MM.1S (cell line): Measurements from ENCODE around the gene SEMA4B.

ENCODE experiments used
- DNase-seq: peaks from one replicate; pipeline ENCODE4 v3.0.0-alpha.2; 2015
- H2AFZ ChIP-seq: fragments of 300-600 bp; sonication (generic); 2 replicates; pipeline ENCODE4 v1.6.0; 2016; ENCODE audit warnings: antibody characterized with exemption, low read length
- H3F3A ChIP-seq: fragments of 300-600 bp; sonication (generic); 2 replicates; pipeline ENCODE4 v1.6.1; 2016; ENCODE audit warnings: mild to moderate bottlenecking, antibody characterized with exemption, low read length, moderate library complexity, mixed read lengths; ENCODE audit not compliant: insufficient read depth
- H3K27ac ChIP-seq: fragments of 300-600 bp; sonication (generic); 2 replicates; pipeline ENCODE4 v1.5.1; 2016; ENCODE audit warnings: mild to moderate bottlenecking, low read length
- H3K27me3 ChIP-seq: fragments of 300-600 bp; sonication (generic); replicated peaks from 2 replicates; pipeline ENCODE4 v1.6.0; 2016; ENCODE audit warnings: low read length; ENCODE audit not compliant: insufficient read depth
- H3K36me3 ChIP-seq: fragments of 300-600 bp; sonication (generic); replicated peaks from 2 replicates; pipeline ENCODE4 v1.6.1; 2016; ENCODE audit warnings: mild to moderate bottlenecking, low read length, mixed read lengths; ENCODE audit not compliant: insufficient read depth
- H3K4me1 ChIP-seq: fragments of 300-600 bp; sonication (generic); 2 replicates; pipeline ENCODE4 v1.6.1; 2016; ENCODE audit warnings: low read length, mixed read lengths
- H3K4me2 ChIP-seq: fragments of 300-600 bp; sonication (generic); 2 replicates; pipeline ENCODE4 v1.6.0; 2016; ENCODE audit warnings: low read depth, low read length
- H3K4me3 ChIP-seq: fragments of 300-600 bp; sonication (generic); 2 replicates; pipeline ENCODE4 v1.5.1; 2016; ENCODE audit warnings: low read length, mixed read lengths
- H3K79me2 ChIP-seq: fragments of 300-600 bp; sonication (generic); 2 replicates; pipeline ENCODE4 v1.6.1; 2016; ENCODE audit warnings: mixed run types, low read length, mixed read lengths
- H3K9ac ChIP-seq: fragments of 300-600 bp; sonication (generic); 2 replicates; pipeline ENCODE4 v1.6.1; 2016; ENCODE audit warnings: low read length, mixed read lengths
- H3K9me2 ChIP-seq: fragments of 300-600 bp; sonication (generic); replicated peaks from 2 replicates; pipeline ENCODE4 v1.6.1; 2016; ENCODE audit warnings: mild to moderate bottlenecking, low read length, mixed read lengths; ENCODE audit not compliant: insufficient read depth
- H3K9me3 ChIP-seq: fragments of 300-600 bp; sonication (generic); replicated peaks from 2 replicates; pipeline ENCODE4 v1.6.1; 2016; ENCODE audit warnings: mild to moderate bottlenecking, low read length, mixed read lengths; ENCODE audit not compliant: insufficient read depth
- H4K20me1 ChIP-seq: fragments of 300-600 bp; sonication (generic); 2 replicates; pipeline ENCODE4 v1.6.1; 2016; ENCODE audit warnings: mild to moderate bottlenecking, low read length, moderate library complexity, mixed read lengths; ENCODE audit not compliant: insufficient read depth
- CTCF ChIP-seq: fragments of 300-600 bp; sonication (generic); IDR thresholded peaks from 2 replicates; pipeline ENCODE4 v1.5.1; 2016; ENCODE audit warnings: antibody characterized with exemption, low read length, mixed read lengths
- EZH2 ChIP-seq: fragments of 300-600 bp; sonication (generic); optimal IDR thresholded peaks from 2 replicates; pipeline ENCODE3; 2017; ENCODE audit warnings: low read depth, mild to moderate bottlenecking, antibody characterized with exemption, low read length, mixed read lengths
- EZH2phosphoT487 ChIP-seq: fragments of 300-600 bp; sonication (generic); IDR thresholded peaks from 2 replicates; pipeline ENCODE4 v1.6.1; 2018; ENCODE audit warnings: antibody characterized with exemption, low read length

Gene SEMA4B

GRCh38 chr15:90211440-90212143, 10.5 kb downstream of the SEMA4B start:
- no peak for DNase-seq
- 0 out of 2 replicates have a peak, but pooled peaks cover 2% of the 10 kb centered on the region for H3K36me3 ChIP-seq
- no peak overlapping the region for H2AFZ ChIP-seq
- no peak overlapping the region for H3K9ac ChIP-seq
- TF ChIP-seq EZH2phosphoT487: no peak
- TF ChIP-seq EZH2: no peak
- no peak for TF ChIP-seq CTCF
- H3K27me3 ChIP-seq: no peaks in the 10 kb centered on the region
- H3F3A ChIP-seq: no peaks in the 10 kb centered on the region
- peaks cover 70% of the 10 kb centered on the region for H3K79me2 ChIP-seq
- 0 out of 2 replicates have a peak, but pooled peaks cover under 1% of the 10 kb centered on the region for H4K20me1 ChIP-seq
- H3K9me3 ChIP-seq: no peaks in the 10 kb centered on the region
- H3K4me3 ChIP-seq: no peak overlapping the region
- no peak overlapping the region for H3K4me2 ChIP-seq
- no peak overlapping the region for H3K27ac ChIP-seq
- H3K9me2 ChIP-seq: no peaks in the 10 kb centered on the region
- H3K4me1 ChIP-seq: no peaks in the 10 kb centered on the region

GRCh38 chr15:90212221-90213098, 11.3 kb downstream of the SEMA4B start:
- no peaks in the 10 kb centered on the region for H3K36me3 ChIP-seq
- H3K27ac ChIP-seq: no peak overlapping the region
- H3K27me3 ChIP-seq: no peaks in the 10 kb centered on the region
- H3F3A ChIP-seq: no peaks in the 10 kb centered on the region
- H3K4me2 ChIP-seq: no peak overlapping the region
- H2AFZ ChIP-seq: no peak overlapping the region
- H4K20me1 ChIP-seq: no peaks in the 10 kb centered on the region
- H3K4me3 ChIP-seq: no peak overlapping the region
- no peak for TF ChIP-seq EZH2
- no peak for TF ChIP-seq EZH2phosphoT487
- TF ChIP-seq CTCF: no peak
- H3K9me2 ChIP-seq: no peaks in the 10 kb centered on the region
- no peaks in the 10 kb centered on the region for H3K9me3 ChIP-seq
- no peaks in the 10 kb centered on the region for H3K4me1 ChIP-seq
- peaks cover 63% of the 10 kb centered on the region for H3K79me2 ChIP-seq
- no peak overlapping the region for H3K9ac ChIP-seq
- DNase-seq: no peak

DNA sequence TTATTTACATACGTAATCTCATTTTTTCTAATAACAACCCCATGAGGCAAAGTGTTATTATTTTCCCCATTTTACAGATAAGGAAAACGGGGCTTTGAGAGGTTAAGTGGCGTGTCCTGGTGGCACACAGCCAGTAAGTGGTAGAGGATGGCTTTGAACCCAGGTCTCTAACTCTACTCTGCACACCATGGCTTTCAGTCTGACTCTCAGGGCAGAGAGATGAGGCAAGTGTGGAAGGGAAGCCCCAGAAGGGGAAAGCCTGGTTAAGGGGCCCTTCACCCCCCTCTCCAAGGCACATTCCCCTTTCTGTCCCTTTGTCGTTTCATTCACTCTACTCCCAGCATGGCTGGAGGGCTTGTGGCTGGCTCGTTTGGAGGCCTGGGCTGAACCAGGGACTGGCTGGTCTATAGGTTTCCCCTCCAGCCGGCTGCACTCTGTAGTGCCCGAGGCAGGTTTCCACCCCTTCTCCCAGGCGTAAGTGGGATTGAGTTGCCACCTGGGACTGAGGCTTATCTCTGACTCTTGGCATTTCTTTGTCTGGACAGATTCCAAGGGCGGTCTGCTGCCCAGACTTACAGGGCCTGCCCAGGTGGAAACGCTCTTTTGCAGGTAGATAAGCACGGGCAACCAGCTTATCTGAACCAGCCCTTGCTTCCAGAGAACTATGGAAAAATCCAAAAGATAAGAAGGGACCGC, 12.1 kb downstream of the SEMA4B start:
- Histone ChIP-seq H4K20me1 (no peaks in the 10 kb centered on the region), H3K4me2 (no peak overlapping the region), H3K27ac (no peak overlapping the region), H3K9me2 (no peaks in the 10 kb centered on the region), H3K9me3 (no peaks in the 10 kb centered on the region), H3K27me3 (no peaks in the 10 kb centered on the region), H3K79me2 (peaks cover 61% of the 10 kb centered on the region), H3K4me1 (no peaks in the 10 kb centered on the region), H3F3A (no peaks in the 10 kb centered on the region), H3K36me3 (no peaks in the 10 kb centered on the region), H2AFZ (no peak overlapping the region), H3K4me3 (no peak overlapping the region), H3K9ac (no peak overlapping the region)
- TF ChIP-seq EZH2: no peak
- DNase-seq: no peak
